GM23338 (cell line): ENCODE results near the gene IFIT1B. TPM values are rescaled to one million over a fixed set of nuclear protein-coding genes. Genes with fewer than 3 reads are reported as not detected.
A peak's percentile ranks its signal among the peaks of the same experiment; 100 is the strongest.

Experiments
- ATAC-seq: fragments of 200-7000 bp; cut with Tn5 transposase; 3 replicates; pipeline ENCODE4 v1.9.1; 2020
- DNase-seq: peaks from one replicate; pipeline ENCODE4 v3.0.0-alpha.2; 2015; ENCODE audit warnings: low spot score
- H2AFZ ChIP-seq: fragments of 200-600 bp; sonication (generic); 2 replicates; pipeline ENCODE4 v1.8.0; 2016; ENCODE audit warnings: antibody characterized with exemption, mild to moderate bottlenecking, moderate library complexity
- H3F3A ChIP-seq: fragments of 200-600 bp; sonication (generic); replicated peaks from 2 replicates; pipeline ENCODE4 v1.8.0; 2017; ENCODE audit warnings: antibody characterized with exemption, mixed run types, low read depth
- H3K27ac ChIP-seq: fragments of 200-600 bp; sonication (generic); 2 replicates; pipeline ENCODE4 v1.6.1; 2016; ENCODE audit warnings: low read depth
- H3K27me3 ChIP-seq: fragments of 200-600 bp; sonication (generic); 2 replicates; pipeline ENCODE4 v1.8.0; 2016; ENCODE audit warnings: mild to moderate bottlenecking, mixed run types, moderate library complexity; ENCODE audit not compliant: insufficient read depth
- H3K36me3 ChIP-seq: fragments of 200-600 bp; sonication (generic); 2 replicates; pipeline ENCODE4 v1.8.0; 2016; ENCODE audit warnings: mild to moderate bottlenecking; ENCODE audit not compliant: insufficient read depth
- H3K4me1 ChIP-seq: fragments of 200-600 bp; sonication (generic); 2 replicates; pipeline ENCODE4 v1.8.0; 2016; ENCODE audit warnings: mild to moderate bottlenecking, moderate library complexity; ENCODE audit not compliant: insufficient read depth
- H3K4me2 ChIP-seq: fragments of 200-600 bp; sonication (generic); 2 replicates; pipeline ENCODE4 v1.7.1; 2017; ENCODE audit warnings: mixed run types
- H3K4me3 ChIP-seq: fragments of 200-600 bp; sonication (generic); 2 replicates; pipeline ENCODE4 v1.6.1; 2016; ENCODE audit warnings: mixed run types
- H3K79me2 ChIP-seq: fragments of 200-600 bp; sonication (generic); replicated peaks from 2 replicates; pipeline ENCODE4 v1.8.0; 2017; ENCODE audit warnings: mild to moderate bottlenecking; ENCODE audit not compliant: insufficient read depth
- H3K9me2 ChIP-seq: fragments of 200-600 bp; sonication (generic); 2 replicates; pipeline ENCODE4 v1.8.0; 2017; ENCODE audit not compliant: insufficient read depth
- H4K20me1 ChIP-seq: fragments of 200-600 bp; sonication (generic); replicated peaks from 2 replicates; pipeline ENCODE4 v1.8.0; 2017; ENCODE audit warnings: mild to moderate bottlenecking; ENCODE audit not compliant: insufficient read depth
- H3K27ac Mint-ChIP-seq: 2 replicates; pipeline ENCODE4 v1.8.0; 2020; ENCODE audit warnings: inconsistent platforms, mild to moderate bottlenecking, moderate library complexity, mixed read lengths
- H3K27me3 Mint-ChIP-seq: 3 replicates; pipeline ENCODE4 v1.8.0; 2022; ENCODE audit warnings: low read depth, mild to moderate bottlenecking, moderate library complexity, mixed read lengths, inconsistent platforms; ENCODE audit not compliant: insufficient read depth, poor library complexity
- H3K36me3 Mint-ChIP-seq: 3 replicates; pipeline ENCODE4 v1.8.0; 2021; ENCODE audit warnings: low read depth, mild to moderate bottlenecking, inconsistent platforms, moderate library complexity, mixed read lengths
- H3K4me1 Mint-ChIP-seq: 3 replicates; pipeline ENCODE4 v1.8.0; 2020; ENCODE audit warnings: mild to moderate bottlenecking, inconsistent platforms, mixed read lengths
- H3K4me3 Mint-ChIP-seq: 3 replicates; pipeline ENCODE4 v1.8.0; 2021; ENCODE audit warnings: moderate library complexity, mild to moderate bottlenecking, inconsistent platforms, mixed read lengths
- H3K9me3 Mint-ChIP-seq: 3 replicates; pipeline ENCODE4 v1.8.0; 2020; ENCODE audit warnings: moderate library complexity, mild to moderate bottlenecking, inconsistent platforms, mixed read lengths
- CREB1 ChIP-seq: fragments of 250-450 bp; sonication (Bioruptor Pico); IDR thresholded peaks from 2 replicates; pipeline ENCODE4 v1.5.0; 2020; ENCODE audit warnings: low read depth, mild to moderate bottlenecking, moderate library complexity
- JUNB ChIP-seq: IDR thresholded peaks from one replicate; pipeline ENCODE4 v1.6.1; 2016; ENCODE audit warnings: antibody characterized with exemption; ENCODE audit not compliant: unreplicated experiment
- POLR2AphosphoS5 ChIP-seq: IDR thresholded peaks from 2 replicates; pipeline ENCODE4 v1.6.1; 2016; ENCODE audit warnings: antibody characterized with exemption, low read depth
- REST ChIP-seq: IDR thresholded peaks from one replicate; pipeline ENCODE4 v1.6.1; 2018; ENCODE audit warnings: antibody characterized with exemption; ENCODE audit not compliant: unreplicated experiment
- ZNF331 ChIP-seq: fragments of 250-450 bp; sonication (Bioruptor Pico); IDR thresholded peaks from 2 replicates; pipeline ENCODE4 v1.5.0; 2020; ENCODE audit warnings: low read depth, mild to moderate bottlenecking, moderate library complexity
- ZNF462 ChIP-seq: fragments of 250-450 bp; sonication (Bioruptor Pico); IDR thresholded peaks from 2 replicates; pipeline ENCODE4 v1.5.0; 2020; ENCODE audit warnings: mild to moderate bottlenecking, moderate library complexity
- polyA plus RNA-seq: library from polyadenylated mRNA; unstranded; fragments of >200 nt; fragmentation: Nextera tagmentation; extraction: Ambion mirVana; gene quantifications from 2 replicates; pipeline ENCODE4 v1.2.1, GENCODE V29; 2016
- total RNA-seq: library from RNA; depleted of rRNA; stranded (reverse); fragments of >200 nt; shearing (Covaris generic); gene quantifications from 2 replicates; pipeline ENCODE4 v1.2.3, GENCODE V29; 2014

Gene IFIT1B
- total and polyA plus RNA-seq, 2 experiments from 2014 or later, result 0.10 TPM; not detected in 1

GRCh38 chr10:89342206-89342958 lies 35.5 kb upstream of the IFIT1B start:
- Histone ChIP-seq H3K36me3 (no peaks in the 10 kb centered on the region), H3K9me2 (peaks cover 14% of the 10 kb centered on the region), H3K27me3 (no peaks in the 10 kb centered on the region), H3F3A (no peaks in the 10 kb centered on the region), H3K4me3 (no peak overlapping the region), H3K27ac (no peak overlapping the region), H4K20me1 (no peaks in the 10 kb centered on the region), H3K79me2 (no peaks in the 10 kb centered on the region), H2AFZ (no peak overlapping the region), H3K4me1 (peaks cover 20% of the 10 kb centered on the region), H3K4me2 (no peak overlapping the region)
- no peak overlapping the region; the same call in 1 of the 2 replicates for H3K27ac Mint-ChIP-seq
- TF ChIP-seq ZNF331 (CRISPR knock-in tag) (no peak), JUNB (no peak), CREB1 (CRISPR knock-in tag) (no peak), REST (no peak)
- peaks cover 38% of the 10 kb centered on the region for H3K4me1 Mint-ChIP-seq
- H3K9me3 Mint-ChIP-seq, result no peaks in the 10 kb centered on the region
- DNase-seq, result no peak
- H3K36me3 Mint-ChIP-seq, result no peaks in the 10 kb centered on the region
- peaks cover 3% of the 10 kb centered on the region for H3K27me3 Mint-ChIP-seq
- H3K4me3 Mint-ChIP-seq, result no peak overlapping the region
- ATAC-seq, result no peak

- Histone ChIP-seq H3K4me2 (no peak overlapping the region), H3K79me2 (no peaks in the 10 kb centered on the region), H2AFZ (0 out of 2 replicates have a peak overlapping the region, but pooled peaks have one; percentile 19), H3F3A (no peaks in the 10 kb centered on the region), H4K20me1 (no peaks in the 10 kb centered on the region), H3K9me2 (peaks cover 10% of the 10 kb centered on the region), H3K4me3 (no peak overlapping the region), H3K27ac (no peak overlapping the region), H3K36me3 (no peaks in the 10 kb centered on the region), H3K4me1 (peaks cover 29% of the 10 kb centered on the region), H3K27me3 (no peaks in the 10 kb centered on the region)
- Mint-ChIP-seq H3K4me3 (no peak overlapping the region), H3K27me3 (no peaks in the 10 kb centered on the region), H3K36me3 (no peaks in the 10 kb centered on the region), H3K4me1 (peaks cover 46% of the 10 kb centered on the region), H3K9me3 (no peaks in the 10 kb centered on the region), H3K27ac (peak overlapping the region; percentile 34; the same call in 1 of the 2 replicates)
- TF ChIP-seq ZNF462 (CRISPR knock-in tag) (peak; percentile 77; the same call in 1 of the 2 replicates), POLR2AphosphoS5 (no peak)
- DNase-seq, result no peak
- peak; percentile 29 for ATAC-seq
These were observed 34.6 kb upstream of the IFIT1B start for GRCh38 chr10:89343089-89343767.
